GM23248 (cell line): ENCODE data around the gene STK32B.

ENCODE experiments used
- EZH2 ChIP-seq: fragments of 200-600 bp; sonication (generic); IDR thresholded peaks from 2 replicates; pipeline ENCODE4 v1.6.1; 2018; ENCODE audit warnings: antibody characterized with exemption, mild to moderate bottlenecking; ENCODE audit not compliant: insufficient read depth, poor library complexity, severe bottlenecking
- EZH2phosphoT487 ChIP-seq: fragments of 200-600 bp; sonication (generic); IDR thresholded peaks from 2 replicates; pipeline ENCODE4 v1.6.1; 2018; ENCODE audit warnings: antibody characterized with exemption, moderate library complexity, mild to moderate bottlenecking, low read depth; ENCODE audit not compliant: insufficient read depth

- TF ChIP-seq EZH2 = no peak
- no peak for TF ChIP-seq EZH2phosphoT487
Observed at GRCh38 chr4:5048721-5049120, 2.6 kb upstream of the STK32B start.
